Nucleus accumbens (tissue), 56 donors: ENCODE results near the gene TCIRG1.
A peak's percentile ranks its signal among the peaks of the same experiment; 100 is the strongest.
"Not testable (repeated sequence)": the region's sequence is repeated elsewhere in the genome, so short reads cannot be mapped to it uniquely, and the experiment has no call there.

ENCODE experiments used
- DNase-seq, 56 donors: peaks; one replicate each; lab custom pipeline; 2025; lab: John Stamatoyannopoulos, UW

TCIRG1 gene

DNA sequence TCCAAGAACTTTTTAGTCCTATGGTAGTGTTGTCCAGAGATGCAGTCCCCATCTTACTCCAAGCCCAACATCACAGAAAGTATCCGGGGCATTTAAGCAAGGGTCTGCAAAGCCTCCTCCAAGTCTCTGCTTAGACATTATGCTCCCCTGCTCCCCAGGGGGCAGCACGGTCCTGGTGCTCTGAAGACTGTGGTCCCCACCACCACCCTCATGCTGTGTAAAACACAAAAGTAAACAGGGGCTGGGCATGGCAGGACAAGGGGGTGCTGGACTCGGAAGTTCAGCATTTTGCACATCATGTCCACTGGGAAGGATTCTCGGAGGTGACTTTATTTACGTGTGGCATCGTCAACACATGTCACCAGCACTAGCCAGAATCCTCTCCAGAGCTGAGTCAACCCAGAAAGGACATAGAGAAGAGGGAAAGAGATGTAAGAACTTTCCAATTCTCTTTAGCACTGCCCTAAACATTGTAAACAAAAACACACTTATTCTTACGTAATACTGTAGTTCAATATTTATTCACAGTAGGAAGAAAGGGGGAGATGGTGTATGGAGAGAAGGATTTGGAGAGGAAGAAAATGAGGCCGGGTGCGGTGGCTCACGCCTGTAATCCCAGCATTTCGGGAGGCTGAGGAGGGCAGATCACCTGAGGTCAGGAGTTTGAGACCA is 37.7 kb downstream of the TCIRG1 start:
- DNase-seq = peak in 1 of 56 donors; percentile 12

DNA sequence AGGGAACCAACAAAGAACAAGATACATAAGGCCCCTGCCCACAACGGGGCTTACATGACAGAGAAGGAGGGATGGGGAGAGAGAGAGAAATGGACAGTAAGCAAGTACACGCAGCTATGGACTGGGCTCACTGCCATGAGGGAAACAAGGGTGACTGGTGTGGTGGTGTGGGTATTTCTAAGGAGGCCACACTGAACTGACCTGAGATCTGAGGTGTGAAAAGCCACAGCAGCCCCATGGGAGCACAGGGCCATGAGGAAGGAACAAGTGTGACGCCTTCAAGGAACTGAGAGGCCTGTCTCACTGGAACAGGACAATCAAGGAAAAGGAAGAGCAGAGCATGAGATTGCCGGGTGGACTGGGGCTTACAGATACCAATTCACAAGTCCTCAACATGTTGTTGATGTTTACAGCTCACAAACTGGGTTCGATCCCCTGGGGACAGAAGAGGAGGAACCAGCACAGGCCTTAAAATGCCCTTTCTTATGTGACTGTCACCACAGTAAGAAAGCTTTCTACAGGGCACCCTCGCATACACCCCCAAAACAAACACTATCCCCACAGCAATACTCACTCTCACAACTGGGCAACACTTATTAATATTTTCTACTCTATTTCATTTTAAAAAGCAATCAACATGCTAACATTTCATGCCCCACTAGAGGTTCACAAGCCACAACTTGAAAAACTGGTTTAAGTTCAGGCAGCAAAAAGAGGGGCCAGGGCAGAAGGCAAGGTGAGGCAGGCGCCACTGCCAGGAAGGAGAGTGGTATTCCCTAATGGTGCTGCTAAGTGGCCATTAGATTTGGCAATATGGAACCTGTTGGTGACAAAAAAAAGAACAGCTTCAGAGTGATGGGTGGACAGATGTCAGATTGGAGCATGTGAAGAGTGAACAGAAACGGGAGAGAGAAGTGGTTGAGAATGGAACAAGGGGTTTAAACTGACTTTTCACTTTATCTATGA is 39.1 kb downstream of the TCIRG1 start:
- DNase-seq = no peak

DNA sequence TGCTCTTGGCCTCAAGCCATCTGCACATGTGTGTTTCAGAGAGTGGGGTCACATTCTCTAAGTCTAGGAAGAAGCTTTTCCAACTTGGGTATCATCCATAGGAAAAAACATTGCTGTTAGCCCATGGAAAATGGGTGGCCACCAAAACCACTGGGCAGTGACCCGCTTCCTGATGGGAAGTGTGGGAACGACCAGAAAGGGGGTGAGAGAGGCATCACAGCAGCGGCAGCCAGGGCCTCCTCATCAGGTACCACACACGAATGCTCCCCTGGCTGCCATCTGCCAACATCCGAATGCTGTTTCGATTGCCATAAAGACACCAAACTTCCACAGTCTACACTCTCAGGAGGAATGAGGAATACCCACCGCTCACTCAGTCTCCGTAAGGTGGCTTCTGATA is 42.0 kb downstream of the TCIRG1 start:
- no peak for DNase-seq

- no peak for DNase-seq
Measured at GRCh38 chr11:68081691-68082090, 42.9 kb downstream of the TCIRG1 start.

- no peak for DNase-seq
Measured at GRCh38 chr11:68082481-68082880, 43.7 kb downstream of the TCIRG1 start.

GRCh38 chr11:68083517-68083916 is 44.7 kb downstream of the TCIRG1 start:
- DNase-seq = no peak

- DNase-seq = no peak
Measured at GRCh38 chr11:68089679-68090078, 50.9 kb downstream of the TCIRG1 start.

DNA sequence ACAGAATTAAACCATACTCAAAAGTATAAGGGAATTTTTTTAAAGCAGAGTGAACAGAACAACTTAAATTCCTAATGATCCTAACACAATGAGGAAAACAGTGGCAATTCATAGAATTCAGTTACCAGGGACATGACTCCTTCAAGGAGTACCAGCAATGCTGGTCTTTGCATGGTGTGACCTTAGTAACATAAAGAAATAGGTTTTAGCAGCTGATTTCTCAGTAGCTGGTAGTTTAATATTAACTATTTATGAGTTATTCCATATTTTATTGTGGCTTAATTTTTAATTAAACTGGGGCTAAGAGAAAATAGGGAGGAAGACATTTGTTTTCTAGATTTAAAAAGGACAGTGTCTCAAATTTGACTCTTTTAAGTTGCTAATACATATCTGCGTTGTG is 51.5 kb downstream of the TCIRG1 start:
- no peak for DNase-seq

DNA sequence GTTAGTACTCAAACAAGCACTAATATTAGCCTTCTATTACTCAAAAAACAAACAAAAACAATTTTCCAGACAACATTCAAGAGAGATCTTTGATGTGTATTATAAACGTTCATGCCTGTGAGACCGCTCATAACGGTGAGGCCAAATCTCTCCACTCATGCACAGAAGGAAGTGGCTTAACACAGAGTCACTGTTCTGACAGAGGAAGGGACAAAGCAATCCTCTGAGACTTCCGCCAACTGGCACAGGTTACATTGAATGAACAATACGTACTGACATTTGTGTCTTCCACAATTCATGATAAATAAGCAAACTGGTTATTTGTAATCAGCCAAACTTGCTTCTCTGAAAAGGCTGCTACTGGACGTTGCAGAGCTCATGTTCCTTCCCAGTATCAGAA is 51.9 kb downstream of the TCIRG1 start:
- DNase-seq = peak in 40 of 56 donors; percentile 10 to 78 (median 49)

DNA sequence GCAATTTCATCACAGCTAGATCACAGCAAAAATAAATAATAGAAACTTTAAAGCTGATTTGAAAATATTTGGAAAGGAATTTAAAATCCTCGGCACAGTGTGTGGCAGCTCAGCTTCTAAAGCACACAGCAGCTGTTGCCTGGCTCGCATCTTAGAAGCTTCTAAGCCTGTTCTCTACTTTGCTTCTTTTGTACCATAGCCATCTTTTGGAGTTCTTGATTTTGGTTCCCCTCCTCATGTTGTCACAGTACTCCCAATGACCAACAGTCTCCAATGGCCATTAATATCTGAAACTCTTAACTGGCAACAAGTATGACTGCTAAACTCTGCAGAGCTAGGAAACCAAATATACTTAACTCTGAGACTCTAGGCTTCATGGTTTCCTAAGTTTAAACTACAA is 53.6 kb downstream of the TCIRG1 start:
- no peak for DNase-seq

- not testable (repeated sequence) for DNase-seq
Measured at GRCh38 chr11:68092946-68093345, 54.1 kb downstream of the TCIRG1 start.

DNA sequence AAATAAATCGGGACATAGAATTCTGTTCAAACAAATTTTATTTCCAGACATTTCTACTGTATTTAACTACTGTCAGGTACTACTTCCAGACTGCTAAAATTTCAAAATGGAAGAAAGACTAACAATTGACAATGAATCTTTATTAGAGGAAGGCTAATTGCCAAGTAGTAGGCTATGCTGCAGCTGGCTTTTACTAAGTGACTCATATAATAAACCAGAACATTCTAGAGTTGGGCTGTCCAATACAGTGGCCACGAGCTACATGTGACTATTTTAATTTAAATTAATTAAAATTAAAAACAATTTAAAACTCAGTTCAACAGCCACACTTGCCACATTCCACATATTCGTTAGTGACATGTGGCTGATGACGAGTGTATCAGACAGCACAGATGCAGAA is 54.7 kb downstream of the TCIRG1 start:
- no peak for DNase-seq

- DNase-seq = no peak
Measured at GRCh38 chr11:68096962-68097361, 58.1 kb downstream of the TCIRG1 start.

- DNase-seq = no peak
Measured at GRCh38 chr11:68099057-68099456, 60.2 kb downstream of the TCIRG1 start.

- peak in 3 of 56 donors; percentile 13 to 16 (median 13) for DNase-seq
Measured at GRCh38 chr11:68099474-68100405, 60.9 kb downstream of the TCIRG1 start.
